NB4 (cell line): Measurements from ENCODE around the gene CYP3A7.

Source experiments
- POLR2A ChIP-seq: IDR thresholded peaks from 2 replicates; pipeline ENCODE4 v1.6.1; 2011; ENCODE audit warnings: mild to moderate bottlenecking; ENCODE audit not compliant: insufficient read length; ENCODE audit errors: extremely low read depth
- TF ChIP-seq, protein P1 (sequence below): IDR thresholded peaks from one replicate; pipeline ENCODE4 v1.5.1; 2012; ENCODE audit warnings: low read depth, low read length
- TF ChIP-seq, protein P2 (sequence below): IDR thresholded peaks from 2 replicates; pipeline ENCODE4 v1.6.1; 2011; ENCODE audit warnings: low read depth, low read length

DNA sequence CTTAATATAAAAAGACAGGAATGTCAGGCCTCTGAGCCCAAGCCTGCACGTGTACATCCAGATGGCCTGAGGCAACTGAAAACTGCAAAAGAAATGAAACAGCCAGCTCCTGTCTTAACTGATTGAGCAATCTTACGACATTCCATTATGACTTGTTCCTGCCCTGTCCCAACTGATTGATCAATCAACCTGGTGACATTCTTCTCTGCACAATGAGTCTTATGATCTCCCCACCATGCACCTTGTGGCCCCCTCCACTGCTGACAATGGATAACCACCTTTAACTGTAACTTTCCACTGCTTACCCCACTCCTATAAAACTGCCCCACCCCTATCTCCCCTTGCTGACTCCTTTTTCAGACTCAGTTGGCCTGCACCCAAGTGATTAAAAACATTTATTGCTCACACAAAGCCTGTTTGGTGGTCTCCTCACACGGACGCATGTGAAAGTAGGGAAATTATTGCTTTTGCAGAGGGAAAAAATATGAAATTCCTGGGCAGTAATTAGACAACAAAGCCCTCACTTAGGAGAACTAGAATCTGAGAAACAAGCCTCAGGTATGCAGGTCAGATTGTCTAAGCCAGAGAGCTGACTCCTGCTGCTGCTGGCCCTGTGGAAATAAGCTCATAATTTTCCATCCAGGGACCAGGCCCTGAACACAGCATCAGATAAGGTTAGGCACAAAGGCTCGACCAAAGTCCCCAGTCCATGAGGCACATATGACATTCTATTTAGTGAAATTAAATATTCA is 5.3 kb downstream of the CYP3A7 start:
- TF ChIP-seq, protein P1, sequence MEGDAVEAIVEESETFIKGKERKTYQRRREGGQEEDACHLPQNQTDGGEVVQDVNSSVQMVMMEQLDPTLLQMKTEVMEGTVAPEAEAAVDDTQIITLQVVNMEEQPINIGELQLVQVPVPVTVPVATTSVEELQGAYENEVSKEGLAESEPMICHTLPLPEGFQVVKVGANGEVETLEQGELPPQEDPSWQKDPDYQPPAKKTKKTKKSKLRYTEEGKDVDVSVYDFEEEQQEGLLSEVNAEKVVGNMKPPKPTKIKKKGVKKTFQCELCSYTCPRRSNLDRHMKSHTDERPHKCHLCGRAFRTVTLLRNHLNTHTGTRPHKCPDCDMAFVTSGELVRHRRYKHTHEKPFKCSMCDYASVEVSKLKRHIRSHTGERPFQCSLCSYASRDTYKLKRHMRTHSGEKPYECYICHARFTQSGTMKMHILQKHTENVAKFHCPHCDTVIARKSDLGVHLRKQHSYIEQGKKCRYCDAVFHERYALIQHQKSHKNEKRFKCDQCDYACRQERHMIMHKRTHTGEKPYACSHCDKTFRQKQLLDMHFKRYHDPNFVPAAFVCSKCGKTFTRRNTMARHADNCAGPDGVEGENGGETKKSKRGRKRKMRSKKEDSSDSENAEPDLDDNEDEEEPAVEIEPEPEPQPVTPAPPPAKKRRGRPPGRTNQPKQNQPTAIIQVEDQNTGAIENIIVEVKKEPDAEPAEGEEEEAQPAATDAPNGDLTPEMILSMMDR: no peak
- TF ChIP-seq POLR2A: no peak
- TF ChIP-seq, protein P2, sequence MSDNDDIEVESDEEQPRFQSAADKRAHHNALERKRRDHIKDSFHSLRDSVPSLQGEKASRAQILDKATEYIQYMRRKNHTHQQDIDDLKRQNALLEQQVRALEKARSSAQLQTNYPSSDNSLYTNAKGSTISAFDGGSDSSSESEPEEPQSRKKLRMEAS: no peak
